Hepatocyte (in vitro differentiated cells): Measurements from ENCODE around the gene DDX18. TPM values are rescaled to one million over a fixed set of nuclear protein-coding genes. Genes with fewer than 3 reads are reported as not detected.

Experiments
- DNase-seq: peaks from one replicate; pipeline ENCODE4 v3.0.0-alpha.2; 2016; ENCODE audit warnings: low spot score
- H2AFZ ChIP-seq: fragments of 200-600 bp; sonication (generic); 2 replicates; pipeline ENCODE4 v1.6.0; 2016; ENCODE audit warnings: antibody characterized with exemption, mild to moderate bottlenecking
- H3K27ac ChIP-seq: fragments of 200-600 bp; sonication (generic); 2 replicates; pipeline ENCODE4 v1.5.1; 2016; ENCODE audit warnings: mild to moderate bottlenecking
- H3K27me3 ChIP-seq: fragments of 200-600 bp; sonication (generic); 2 replicates; pipeline ENCODE4 v1.6.1; 2016
- H3K36me3 ChIP-seq: fragments of 200-600 bp; sonication (generic); replicated peaks from 2 replicates; pipeline ENCODE4 v1.5.1; 2016; ENCODE audit warnings: low read depth; ENCODE audit not compliant: insufficient read depth
- H3K4me1 ChIP-seq: fragments of 200-600 bp; sonication (generic); 2 replicates; pipeline ENCODE4 v1.5.1; 2016; ENCODE audit warnings: mild to moderate bottlenecking, moderate library complexity; ENCODE audit not compliant: insufficient read depth
- H3K4me2 ChIP-seq: fragments of 200-600 bp; sonication (generic); 2 replicates; pipeline ENCODE4 v1.6.0; 2016
- H3K4me3 ChIP-seq: fragments of 200-600 bp; sonication (generic); 2 replicates; pipeline ENCODE4 v1.5.1; 2016; ENCODE audit warnings: mild to moderate bottlenecking
- H3K79me2 ChIP-seq: fragments of 200-600 bp; sonication (generic); 2 replicates; pipeline ENCODE4 v1.6.0; 2017; ENCODE audit warnings: mild to moderate bottlenecking
- H3K9me2 ChIP-seq: fragments of 200-600 bp; sonication (generic); replicated peaks from 2 replicates; pipeline ENCODE4 v1.6.0; 2017; ENCODE audit warnings: mild to moderate bottlenecking; ENCODE audit not compliant: insufficient read depth
- H3K9me3 ChIP-seq: fragments of 200-600 bp; sonication (generic); 2 replicates; pipeline ENCODE4 v1.5.1; 2016; ENCODE audit warnings: low read depth, mild to moderate bottlenecking
- H4K20me1 ChIP-seq: fragments of 200-600 bp; sonication (generic); 2 replicates; pipeline ENCODE4 v1.6.0; 2016; ENCODE audit warnings: mild to moderate bottlenecking; ENCODE audit not compliant: insufficient read depth, poor library complexity, severe bottlenecking
- CTCF ChIP-seq: fragments of 200-600 bp; sonication (generic); IDR thresholded peaks from 2 replicates; pipeline ENCODE4 v1.5.1; 2016; ENCODE audit warnings: antibody characterized with exemption, mild to moderate bottlenecking; ENCODE audit not compliant: poor library complexity
- EZH2 ChIP-seq: fragments of 200-600 bp; sonication (generic); IDR thresholded peaks from 2 replicates; pipeline ENCODE4 v1.6.1; 2016; ENCODE audit warnings: antibody characterized with exemption, mild to moderate bottlenecking, borderline replicate concordance
- EZH2phosphoT487 ChIP-seq: fragments of 200-600 bp; sonication (generic); IDR thresholded peaks from one replicate; pipeline ENCODE4 v1.6.1; 2018; ENCODE audit warnings: antibody characterized with exemption, mild to moderate bottlenecking, low read depth, moderate library complexity; ENCODE audit not compliant: unreplicated experiment, severe bottlenecking
- WGBS: methylation state at CpG from one replicate; pipeline ENCODE4 v1.1.6; 2016; ENCODE audit warnings: low lambda C conversion rate; ENCODE audit errors: missing lambda C conversion rate; 5-methylcytosine and 5-hydroxymethylcytosine counted together
- polyA plus RNA-seq: library from polyadenylated mRNA; unstranded; fragments of >200 nt; fragmentation: Nextera tagmentation; extraction: Ambion mirVana; gene quantifications from 2 replicates; pipeline ENCODE4 v1.2.1, GENCODE V29; 2016
- total RNA-seq: library from RNA; depleted of rRNA; stranded (reverse); fragments of >200 nt; gene quantifications from 2 replicates; pipeline ENCODE4 v1.2.3, GENCODE V29; 2014

Gene DDX18
- total and polyA plus RNA-seq, 2 experiments from 2014 or later = 27.7 to 58.9 TPM

GRCh38 chr2:117832905-117833613 lies 18.6 kb downstream of the DDX18 start:
- peak; percentile 52 for DNase-seq

GRCh38 chr2:117833911-117834310 lies 19.4 kb downstream of the DDX18 start:
- Histone ChIP-seq H3K4me3 (no peak overlapping the region), H3K4me2 (no peak overlapping the region), H3K27ac (no peak overlapping the region), H4K20me1 (no peaks in the 10 kb centered on the region), H3K27me3 (no peaks in the 10 kb centered on the region), H2AFZ (no peak overlapping the region), H3K79me2 (no peaks in the 10 kb centered on the region), H3K4me1 (no peaks in the 10 kb centered on the region), H3K9me3 (no peaks in the 10 kb centered on the region), H3K36me3 (no peaks in the 10 kb centered on the region), H3K9me2 (no peaks in the 10 kb centered on the region)
- TF ChIP-seq CTCF = no peak
- TF ChIP-seq EZH2 = no peak
- TF ChIP-seq EZH2phosphoT487 = no peak
- DNase-seq = no peak
- WGBS = 98% methylated on average over 3 of the region's 3 CpGs

More at GRCh38 chr2:117832905-117833613, 18.6 kb downstream of the DDX18 start:
- H4K20me1 ChIP-seq = no peaks in the 10 kb centered on the region
- TF ChIP-seq EZH2 (no peak), CTCF (no peak), EZH2phosphoT487 (no peak)
- H3K4me3 ChIP-seq = no peak overlapping the region
- H3K79me2 ChIP-seq = no peaks in the 10 kb centered on the region
- no peak overlapping the region for H3K27ac ChIP-seq
- no peaks in the 10 kb centered on the region for H3K4me1 ChIP-seq
- H3K9me2 ChIP-seq = no peaks in the 10 kb centered on the region
- 82% methylated on average over 9 of the region's 9 CpGs for WGBS
- H3K4me2 ChIP-seq = no peak overlapping the region
- H2AFZ ChIP-seq = no peak overlapping the region
- no peaks in the 10 kb centered on the region for H3K27me3 ChIP-seq
- no peaks in the 10 kb centered on the region for H3K9me3 ChIP-seq
- H3K36me3 ChIP-seq = no peaks in the 10 kb centered on the region

- Histone ChIP-seq H3K9me2 (no peaks in the 10 kb centered on the region), H3K4me1 (no peaks in the 10 kb centered on the region), H3K79me2 (no peaks in the 10 kb centered on the region), H3K27ac (no peak overlapping the region), H3K4me2 (no peak overlapping the region), H3K4me3 (no peak overlapping the region), H3K9me3 (no peaks in the 10 kb centered on the region), H2AFZ (no peak overlapping the region), H4K20me1 (no peaks in the 10 kb centered on the region), H3K36me3 (no peaks in the 10 kb centered on the region), H3K27me3 (no peaks in the 10 kb centered on the region)
- no peak for DNase-seq
- WGBS = 91% methylated on average over 3 of the region's 3 CpGs
- no peak for TF ChIP-seq EZH2phosphoT487
- no peak for TF ChIP-seq CTCF
- no peak for TF ChIP-seq EZH2
These were observed 20.5 kb downstream of the DDX18 start for GRCh38 chr2:117834992-117835391.
